Measurements from ENCODE around the gene PGBD4. TPM values are rescaled to one million over a fixed set of nuclear protein-coding genes. Genes with fewer than 3 reads are reported as not detected.

PGBD4 gene
- total RNA-seq, 1 experiment from 2014 or later: 2.6 TPM

Other genes starting within 250 kb of the PGBD4 start
- not detected in 2 replicates for gene CHRM5, start 133.6 kb upstream of the PGBD4 start, total RNA-seq (2014; rRNA removed; shearing (Covaris generic))
- gene AVEN, start 62.9 kb upstream of the PGBD4 start, total RNA-seq (2014; rRNA removed; shearing (Covaris generic)): 16.5 and 18.1 TPM in 2 replicates
- gene EMC7, start 221 bp upstream of the PGBD4 start, total RNA-seq (2014; rRNA removed; shearing (Covaris generic)): 64.8 and 83.2 TPM in 2 replicates
- gene KATNBL1, start 108.0 kb downstream of the PGBD4 start, total RNA-seq (2014; rRNA removed; shearing (Covaris generic)): 40.9 and 55.2 TPM in 2 replicates
- gene EMC4, start 122.9 kb downstream of the PGBD4 start, total RNA-seq (2014; rRNA removed; shearing (Covaris generic)): 128 and 147 TPM in 2 replicates
- gene SLC12A6, start 235.7 kb downstream of the PGBD4 start, total RNA-seq (2014; rRNA removed; shearing (Covaris generic)): 5.1 and 6.5 TPM in 2 replicates
- gene NOP10, start 241.1 kb downstream of the PGBD4 start, total RNA-seq (2014; rRNA removed; shearing (Covaris generic)): 312 and 376 TPM in 2 replicates
- gene NUTM1, start 241.2 kb downstream of the PGBD4 start, total RNA-seq (2014; rRNA removed; shearing (Covaris generic)): not detected in 2 replicates

Measured in NCI-H460 (cell line).